ENCODE measurements around the gene GTPBP6.

Gene GTPBP6

DNA sequence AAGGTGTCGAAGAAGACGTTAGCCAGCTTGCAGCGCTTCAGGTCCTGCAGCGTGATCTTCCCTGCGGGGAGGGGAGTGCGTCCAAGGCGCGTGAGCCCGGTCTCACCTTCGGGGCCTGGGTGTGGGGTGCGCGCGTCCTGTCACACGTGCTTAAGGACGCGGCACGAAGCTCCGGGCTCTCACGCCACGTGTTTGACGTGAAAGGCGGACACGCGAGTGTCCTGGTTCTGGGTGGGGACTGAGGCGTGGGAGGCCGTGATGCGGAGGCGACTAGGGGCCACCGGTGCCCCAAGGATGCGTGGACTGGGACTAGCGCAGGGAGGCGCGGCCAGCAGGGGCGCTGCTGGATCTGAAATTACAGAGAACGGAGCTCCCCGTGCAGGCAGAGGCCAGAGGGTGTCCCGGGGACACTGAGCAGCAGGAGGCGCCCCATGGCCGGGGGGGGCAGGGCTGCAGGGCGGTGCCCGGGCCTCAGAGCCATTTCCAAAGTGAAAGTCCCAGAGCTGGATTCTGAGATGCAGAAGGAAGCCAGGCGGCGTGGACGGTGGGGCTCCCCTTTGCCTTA, 20.3 kb upstream of the GTPBP6 start:
- TF ChIP-seq, protein P1, sequence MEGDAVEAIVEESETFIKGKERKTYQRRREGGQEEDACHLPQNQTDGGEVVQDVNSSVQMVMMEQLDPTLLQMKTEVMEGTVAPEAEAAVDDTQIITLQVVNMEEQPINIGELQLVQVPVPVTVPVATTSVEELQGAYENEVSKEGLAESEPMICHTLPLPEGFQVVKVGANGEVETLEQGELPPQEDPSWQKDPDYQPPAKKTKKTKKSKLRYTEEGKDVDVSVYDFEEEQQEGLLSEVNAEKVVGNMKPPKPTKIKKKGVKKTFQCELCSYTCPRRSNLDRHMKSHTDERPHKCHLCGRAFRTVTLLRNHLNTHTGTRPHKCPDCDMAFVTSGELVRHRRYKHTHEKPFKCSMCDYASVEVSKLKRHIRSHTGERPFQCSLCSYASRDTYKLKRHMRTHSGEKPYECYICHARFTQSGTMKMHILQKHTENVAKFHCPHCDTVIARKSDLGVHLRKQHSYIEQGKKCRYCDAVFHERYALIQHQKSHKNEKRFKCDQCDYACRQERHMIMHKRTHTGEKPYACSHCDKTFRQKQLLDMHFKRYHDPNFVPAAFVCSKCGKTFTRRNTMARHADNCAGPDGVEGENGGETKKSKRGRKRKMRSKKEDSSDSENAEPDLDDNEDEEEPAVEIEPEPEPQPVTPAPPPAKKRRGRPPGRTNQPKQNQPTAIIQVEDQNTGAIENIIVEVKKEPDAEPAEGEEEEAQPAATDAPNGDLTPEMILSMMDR (IDR thresholded peaks at IDR 0.05; ENCODE audit: control insufficient read depth, extremely low read depth, insufficient read depth) = no peak
- no peak overlapping the region for H3K4me3 ChIP-seq (ENCODE audit: low read depth, low read length)
- DNase-seq (ENCODE audit: low read depth) = no peak

GRCh38 chrX:338281-338835, 19.8 kb upstream of the GTPBP6 start:
- DNase-seq (ENCODE audit: low read depth) = no peak
- H3K4me3 ChIP-seq (ENCODE audit: low read depth, low read length) = no peak overlapping the region
- TF ChIP-seq, protein P1 (IDR thresholded peaks at IDR 0.05; ENCODE audit: control insufficient read depth, extremely low read depth, insufficient read depth) = no peak

- TF ChIP-seq, protein P1 (IDR thresholded peaks at IDR 0.05; ENCODE audit: control insufficient read depth, extremely low read depth, insufficient read depth) = no peak
- H3K4me3 ChIP-seq (ENCODE audit: low read depth, low read length) = no peak overlapping the region
- DNase-seq (ENCODE audit: low read depth) = no peak
These were observed 18.8 kb upstream of the GTPBP6 start for GRCh38 chrX:337331-337831.

- H3K4me3 ChIP-seq (ENCODE audit: low read depth, low read length) = no peak overlapping the region
- no peak for DNase-seq (ENCODE audit: low read depth)
- TF ChIP-seq, protein P1 (IDR thresholded peaks at IDR 0.05; ENCODE audit: control insufficient read depth, extremely low read depth, insufficient read depth) = no peak
These were observed 17.6 kb upstream of the GTPBP6 start for GRCh38 chrX:336227-336626.

- TF ChIP-seq, protein P1 (IDR thresholded peaks at IDR 0.05; ENCODE audit: control insufficient read depth, extremely low read depth, insufficient read depth) = no peak
- no peak overlapping the region for H3K4me3 ChIP-seq (ENCODE audit: low read depth, low read length)
- DNase-seq (ENCODE audit: low read depth) = no peak
These were observed 17.2 kb upstream of the GTPBP6 start for GRCh38 chrX:335758-336155.

- H3K4me3 ChIP-seq (ENCODE audit: low read depth, low read length) = no peak overlapping the region
- no peak for DNase-seq (ENCODE audit: low read depth)
- TF ChIP-seq, protein P1 (IDR thresholded peaks at IDR 0.05; ENCODE audit: control insufficient read depth, extremely low read depth, insufficient read depth) = no peak
These were observed 16.6 kb upstream of the GTPBP6 start for GRCh38 chrX:334971-335757.

Data from LNCaP clone FGC (cell line).